ENCODE results near the gene BACH2. TPM values are rescaled to one million over a fixed set of nuclear protein-coding genes. Genes with fewer than 3 reads are reported as not detected.

Gene BACH2
- total and polyA plus RNA-seq, 7 donors, result under 0.01 to 5.6 (median 1.4) TPM

DNA sequence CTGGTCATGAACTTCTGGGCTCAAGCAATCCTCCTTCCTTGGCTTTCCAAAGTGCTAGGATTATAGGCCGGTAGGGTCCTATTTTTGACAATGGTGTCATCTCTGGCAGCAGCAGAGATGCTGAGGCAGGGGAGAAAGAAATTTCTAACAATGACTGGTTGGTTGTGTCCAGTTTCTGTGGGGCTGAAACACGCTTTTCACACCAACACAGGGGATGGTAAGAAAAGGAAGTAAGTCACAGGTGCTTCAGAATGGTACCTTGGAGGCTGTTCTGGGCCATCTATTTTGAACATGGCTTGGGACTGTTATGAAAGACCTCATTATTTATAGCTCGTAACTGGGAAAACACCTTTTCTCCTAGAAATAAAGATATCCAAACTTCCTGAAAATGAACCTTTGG, 329.7 kb downstream of the BACH2 start:
- DNase-seq, result no peak
- no peaks in the 10 kb centered on the region for H3K27me3 ChIP-seq
- TF ChIP-seq POLR2AphosphoS5 (IDR thresholded peaks at IDR 0.05), result no peak
- no peak for TF ChIP-seq EP300 (IDR thresholded peaks at IDR 0.05)
- TF ChIP-seq, protein P1, sequence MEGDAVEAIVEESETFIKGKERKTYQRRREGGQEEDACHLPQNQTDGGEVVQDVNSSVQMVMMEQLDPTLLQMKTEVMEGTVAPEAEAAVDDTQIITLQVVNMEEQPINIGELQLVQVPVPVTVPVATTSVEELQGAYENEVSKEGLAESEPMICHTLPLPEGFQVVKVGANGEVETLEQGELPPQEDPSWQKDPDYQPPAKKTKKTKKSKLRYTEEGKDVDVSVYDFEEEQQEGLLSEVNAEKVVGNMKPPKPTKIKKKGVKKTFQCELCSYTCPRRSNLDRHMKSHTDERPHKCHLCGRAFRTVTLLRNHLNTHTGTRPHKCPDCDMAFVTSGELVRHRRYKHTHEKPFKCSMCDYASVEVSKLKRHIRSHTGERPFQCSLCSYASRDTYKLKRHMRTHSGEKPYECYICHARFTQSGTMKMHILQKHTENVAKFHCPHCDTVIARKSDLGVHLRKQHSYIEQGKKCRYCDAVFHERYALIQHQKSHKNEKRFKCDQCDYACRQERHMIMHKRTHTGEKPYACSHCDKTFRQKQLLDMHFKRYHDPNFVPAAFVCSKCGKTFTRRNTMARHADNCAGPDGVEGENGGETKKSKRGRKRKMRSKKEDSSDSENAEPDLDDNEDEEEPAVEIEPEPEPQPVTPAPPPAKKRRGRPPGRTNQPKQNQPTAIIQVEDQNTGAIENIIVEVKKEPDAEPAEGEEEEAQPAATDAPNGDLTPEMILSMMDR (IDR thresholded peaks at IDR 0.05), result no peak
- no peak for TF ChIP-seq POLR2A (IDR thresholded peaks at IDR 0.05)
- H3K4me1 ChIP-seq, result peaks cover 0 to 3% (median 0%) of the 10 kb centered on the region in 4 donors
- WGBS, 2 donors, result 85 to 89% methylated on average over 3 of the region's 3 CpGs
- intact Hi-C loops (cut with DNase I), result no loop called here
- no peak overlapping the region for H3K27ac ChIP-seq
- no peaks in the 10 kb centered on the region for H3K36me3 ChIP-seq
- no peak overlapping the region for H3K4me3 ChIP-seq
- H3K9me3 ChIP-seq, result no peaks in the 10 kb centered on the region

DNA sequence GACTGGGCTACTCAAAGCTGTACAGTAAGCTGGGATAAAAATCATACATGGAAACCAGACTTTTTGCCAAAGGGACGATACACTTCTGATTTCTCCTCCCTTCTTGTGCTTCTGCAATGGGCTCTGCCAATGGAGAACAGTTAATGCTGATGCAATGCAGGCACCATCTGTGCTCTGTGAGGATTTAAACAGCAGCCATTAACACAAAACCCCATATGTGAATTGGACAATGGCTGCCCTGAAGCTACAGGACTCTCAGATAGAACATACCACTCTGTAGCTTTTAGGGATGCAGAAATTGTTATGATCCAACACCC, 330.5 kb downstream of the BACH2 start:
- DNase-seq, result no peak
- no peak for TF ChIP-seq EP300 (IDR thresholded peaks at IDR 0.05)
- no peak for TF ChIP-seq POLR2A (IDR thresholded peaks at IDR 0.05)
- TF ChIP-seq, protein P1 (IDR thresholded peaks at IDR 0.05), result no peak
- no peak for TF ChIP-seq POLR2AphosphoS5 (IDR thresholded peaks at IDR 0.05)
- WGBS, 2 donors, result 86 to 96% methylated on average over 1 of the region's 1 CpG
- H3K9me3 ChIP-seq, result no peaks in the 10 kb centered on the region
- intact Hi-C loops (cut with DNase I), result no loop called here
- H3K27me3 ChIP-seq, result no peaks in the 10 kb centered on the region
- no peak overlapping the region for H3K4me3 ChIP-seq
- no peak overlapping the region for H3K27ac ChIP-seq
- peaks cover 0 to 3% (median 0%) of the 10 kb centered on the region in 4 donors for H3K4me1 ChIP-seq
- H3K36me3 ChIP-seq, result peaks cover 0 to 4% (median 0%) of the 10 kb centered on the region in 4 donors

DNA sequence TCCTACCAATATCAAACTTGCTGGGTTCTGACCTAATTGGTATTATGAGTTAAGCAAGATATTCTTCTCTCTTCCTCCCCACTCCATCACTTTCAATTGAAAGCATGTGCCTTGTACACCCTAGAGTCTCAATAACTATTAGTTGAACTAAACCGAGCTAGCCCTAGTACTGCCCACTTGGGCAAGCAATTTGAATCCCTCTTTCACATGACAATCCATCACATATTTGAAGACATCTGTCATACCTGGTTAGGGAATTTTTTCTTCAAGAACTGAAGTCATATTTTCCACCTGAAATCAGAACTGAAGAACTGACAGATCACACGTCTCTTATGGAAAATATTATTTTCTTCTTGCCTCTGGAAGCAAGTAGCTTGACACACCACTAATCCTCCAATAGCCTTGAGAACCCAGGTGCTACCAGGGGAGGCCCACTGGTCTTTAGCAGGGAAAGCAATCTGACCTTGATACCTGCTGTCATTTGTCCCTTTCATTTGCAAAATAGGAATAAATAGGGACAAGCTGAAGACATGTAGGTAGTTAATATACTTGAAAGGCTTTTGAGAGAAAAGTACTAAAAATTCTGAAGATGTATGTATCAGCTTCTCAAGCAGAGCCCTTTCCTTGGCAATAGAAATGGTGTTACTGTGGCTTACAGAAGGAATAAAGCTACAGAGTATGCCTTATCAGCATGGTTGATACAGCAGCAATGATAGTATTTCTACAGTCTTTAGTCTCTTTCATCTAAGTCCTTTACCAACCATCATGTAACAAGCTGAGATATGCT, 331.0 kb downstream of the BACH2 start:
- DNase-seq, result no peak
- TF ChIP-seq POLR2AphosphoS5 (IDR thresholded peaks at IDR 0.05) (no peak), EP300 (IDR thresholded peaks at IDR 0.05) (no peak), POLR2A (IDR thresholded peaks at IDR 0.05) (no peak)
- TF ChIP-seq, protein P1 (IDR thresholded peaks at IDR 0.05), result no peak
- peaks cover 0 to 4% (median 0%) of the 10 kb centered on the region in 4 donors for H3K36me3 ChIP-seq
- no peaks in the 10 kb centered on the region for H3K9me3 ChIP-seq
- no peak overlapping the region for H3K4me3 ChIP-seq
- intact Hi-C loops (cut with DNase I), result no loop called here
- WGBS, 2 donors, result 82 to 90% methylated on average over 2 of the region's 2 CpGs
- H3K4me1 ChIP-seq, result no peaks in the 10 kb centered on the region
- no peaks in the 10 kb centered on the region for H3K27me3 ChIP-seq
- no peak overlapping the region for H3K27ac ChIP-seq

DNA sequence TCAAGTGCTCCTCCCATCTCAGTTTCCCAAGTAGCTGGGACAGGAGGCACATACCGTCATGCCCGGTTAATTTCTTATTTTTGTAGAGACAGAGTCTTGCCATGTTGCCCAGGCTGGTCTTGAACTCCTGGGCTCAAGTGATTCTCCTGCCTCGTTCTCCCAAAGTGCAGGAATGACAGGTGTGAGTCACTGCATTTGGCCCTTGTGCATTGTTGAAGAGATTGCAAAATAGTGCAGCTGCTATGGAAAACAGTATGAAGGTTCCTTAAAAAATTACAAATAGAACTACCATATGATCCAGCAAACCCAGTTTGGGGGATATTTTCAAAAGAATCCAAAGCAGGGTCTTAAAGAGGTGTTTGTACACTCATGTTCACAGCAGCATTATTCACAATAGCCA, 333.3 kb downstream of the BACH2 start:
- Histone ChIP-seq H3K27me3 (no peaks in the 10 kb centered on the region), H3K36me3 (peaks cover 0 to 4% (median 0%) of the 10 kb centered on the region in 4 donors), H3K27ac (no peak overlapping the region), H3K9me3 (no peaks in the 10 kb centered on the region), H3K4me1 (no peaks in the 10 kb centered on the region), H3K4me3 (no peak overlapping the region)
- intact Hi-C loops (cut with DNase I), result no loop called here
- 93 to 94% methylated on average over 3 of the region's 3 CpGs for WGBS, 2 donors
- TF ChIP-seq POLR2A (IDR thresholded peaks at IDR 0.05) (no peak), POLR2AphosphoS5 (IDR thresholded peaks at IDR 0.05) (no peak), EP300 (IDR thresholded peaks at IDR 0.05) (no peak)
- TF ChIP-seq, protein P1 (IDR thresholded peaks at IDR 0.05), result no peak
- no peak for DNase-seq
